ENCODE measurements around the gene MYH3.

MYH3 gene

GRCh38 chr17:10583834-10584233 lies 73.3 kb downstream of the MYH3 start:
- H3K9me3 Mint-ChIP-seq = no peaks in the 10 kb centered on the region
- H3K27me3 Mint-ChIP-seq = peaks cover 10 to 31% of the 10 kb centered on the region in 2 donors
- no peaks in the 10 kb centered on the region for H3K36me3 Mint-ChIP-seq
- no peak overlapping the region for H3K27ac Mint-ChIP-seq
- ATAC-seq (replicated peaks) (no peak), DNase-seq (no peak)
- H3K4me3 Mint-ChIP-seq = no peak overlapping the region
- peaks cover 3 to 6% of the 10 kb centered on the region in 2 donors for H3K4me1 Mint-ChIP-seq

- peak in 1 of 2 donors; percentile 58 for ATAC-seq (replicated peaks)
- DNase-seq = no peak
- Mint-ChIP-seq H3K36me3 (no peaks in the 10 kb centered on the region), H3K4me1 (peaks cover 3 to 6% of the 10 kb centered on the region in 2 donors), H3K27me3 (peaks cover 19 to 29% of the 10 kb centered on the region in 2 donors), H3K27ac (no peak overlapping the region), H3K9me3 (no peaks in the 10 kb centered on the region), H3K4me3 (no peak overlapping the region)
Measured at GRCh38 chr17:10579270-10579669, 77.8 kb downstream of the MYH3 start.
